Aorta (tissue), 5 donors: ENCODE measurements around the gene LRRD1. TPM values are rescaled to one million over a fixed set of nuclear protein-coding genes. Genes with fewer than 3 reads are reported as not detected.
"Not testable (repeated sequence)": the region's sequence is repeated elsewhere in the genome, so short reads cannot be mapped to it uniquely, and the experiment has no call there.

Experiments used
- ATAC-seq: fragments of 200-7000 bp; cut with Tn5 transposase; one replicate; pipeline ENCODE4 v1.9.1; 2022; ENCODE audit warnings: moderate library complexity; ENCODE audit not compliant: low FRiP score
- DNase-seq, 2 donors: peaks; one replicate each; pipeline ENCODE4 v3.0.0-alpha.2; 2020
- H3K27ac ChIP-seq, 2 donors: one replicate each; pipeline ENCODE4 v1.5.1; 2013; ENCODE audit warnings: low read length in 2 of 2, mild to moderate bottlenecking in 2 of 2, moderate library complexity in 2 of 2, control low read depth in 1 of 2, inconsistent platforms in 1 of 2, low read depth in 1 of 2
- H3K27me3 ChIP-seq, 2 donors: one replicate each; pipeline ENCODE4 v1.6.1; 2013; ENCODE audit warnings: control low read depth in 1 of 2, low read length in 1 of 2, mild to moderate bottlenecking in 1 of 2, moderate library complexity in 1 of 2; ENCODE audit not compliant: insufficient read depth in 2 of 2, control insufficient read depth in 1 of 2
- H3K36me3 ChIP-seq, 2 donors: one replicate each; pipeline ENCODE4 v1.6.1; 2013; ENCODE audit warnings: control low read depth in 1 of 2, low read length in 1 of 2, mild to moderate bottlenecking in 1 of 2; ENCODE audit not compliant: insufficient read depth in 2 of 2, control insufficient read depth in 1 of 2
- H3K4me1 ChIP-seq, 2 donors: one replicate each; pipeline ENCODE4 v1.6.1; 2013; ENCODE audit warnings: low read length in 2 of 2, control low read depth in 1 of 2, mild to moderate bottlenecking in 1 of 2, moderate library complexity in 1 of 2; ENCODE audit not compliant: insufficient read depth in 2 of 2, control insufficient read depth in 1 of 2
- H3K4me3 ChIP-seq, 2 donors: one replicate each; pipeline ENCODE4 v1.5.1; 2013; ENCODE audit warnings: low read length in 2 of 2, control low read depth in 1 of 2, mild to moderate bottlenecking in 1 of 2
- H3K9me3 ChIP-seq: one replicate; pipeline ENCODE4 v1.6.1; 2013; ENCODE audit warnings: mild to moderate bottlenecking, low read length; ENCODE audit not compliant: control insufficient read depth
- WGBS, 2 donors: extraction: QIAGEN DNeasy Blood & Tissue Kit; methylation state at CpG; one replicate each; pipeline ENCODE4 v1.1.7; 2013; 5-methylcytosine and 5-hydroxymethylcytosine counted together
- intact Hi-C, 2 donors: fragments of 100-400 bp; cut with DNase I; formaldehyde crosslinking; loops; one replicate each; pipeline versions ENCODE4 v1.14.2 to v1.15.0; 2022
- microRNA-seq, 2 donors: library from miRNA; unstranded; fragments of <30 nt; microRNA quantifications; one replicate each; pipeline ENCODE4 v1.2.0, GENCODE V29; 2020
- polyA plus RNA-seq, 2 donors: library from polyadenylated mRNA; stranded (reverse); fragments of 200-250 nt; gene quantifications; one replicate each; pipeline ENCODE4 v1.2.3, GENCODE V29; 2013
- total RNA-seq, 2 donors: library from RNA; stranded (reverse); fragmentation: NEBNext Ultra II Directional; extraction: Animal tissue kit (Norgen Biotek cat#: 25700); gene quantifications; one replicate each; pipeline ENCODE4 v1.2.1, GENCODE V29; 2021
- donor health status: healthy with polysubstance abuse.
- donor health status: Bipolar disorder and iron deficiency.
- donor health status: DM: no; HTN: no; CAD: no.
- donor health status: DM: no; HTN: no; CAD: no.
- donor health status: DM: yes; HTN: yes; CAD: no.

LRRD1 gene
- total and polyA plus RNA-seq, 4 donors: 0.51 TPM; not detected in 3

DNA sequence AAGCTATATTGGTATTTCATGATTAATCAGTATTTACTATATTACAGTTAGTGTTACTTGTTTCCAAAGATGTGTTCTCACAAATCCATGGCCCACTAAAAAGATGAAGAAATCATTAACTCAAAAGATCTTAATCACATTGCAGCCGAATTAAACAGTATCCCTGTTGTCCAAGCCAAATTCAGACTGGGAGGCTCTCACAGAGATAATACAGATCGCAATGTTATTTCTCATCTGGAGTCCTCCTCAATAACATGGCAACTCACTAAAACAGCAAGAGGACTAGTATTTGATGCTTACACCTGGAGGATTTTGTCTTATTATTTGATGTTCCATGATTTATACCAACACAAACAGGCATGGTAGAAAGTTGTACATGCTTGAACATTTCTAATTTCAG lies 68.1 kb downstream of the LRRD1 start:
- intact Hi-C loops: no loop called here
- ATAC-seq: no peak
- Histone ChIP-seq H3K4me1 (no peaks in the 10 kb centered on the region), H3K36me3 (peaks cover 0 to under 1% of the 10 kb centered on the region in 2 donors), H3K9me3 (no peaks in the 10 kb centered on the region), H3K27me3 (no peaks in the 10 kb centered on the region), H3K4me3 (no peak overlapping the region), H3K27ac (no peak overlapping the region)
- no peak for DNase-seq
- WGBS, 2 donors: 85 to 88% methylated on average over 2 of the region's 2 CpGs

DNA sequence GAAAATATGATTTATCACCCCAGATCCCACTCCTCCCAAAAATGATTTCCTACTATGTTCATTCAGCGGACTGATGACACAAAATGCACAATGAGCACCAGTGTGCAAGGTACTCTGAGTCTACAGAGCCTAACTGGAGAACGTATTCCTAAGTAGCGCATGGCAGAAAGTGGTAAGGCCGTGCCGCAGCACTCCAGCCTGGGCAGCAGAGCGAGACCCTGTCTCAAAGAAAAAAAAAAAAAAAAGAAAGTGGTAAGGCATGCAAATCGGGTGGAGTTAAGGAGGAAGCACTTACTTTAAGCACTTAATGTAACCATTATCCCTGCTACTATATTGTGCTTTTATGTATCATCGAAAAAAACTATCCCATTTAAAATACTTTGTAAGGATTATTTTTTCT lies 70.1 kb downstream of the LRRD1 start:
- no peak for DNase-seq
- no peaks in the 10 kb centered on the region for H3K4me1 ChIP-seq
- no peak for ATAC-seq
- no peak overlapping the region for H3K27ac ChIP-seq
- intact Hi-C loops: loop anchor here in 1 of 2 donors (10.0 kb wide), 1 partner anchor 116 kb away; no protein-coding TSS in a partner anchor
- no peaks in the 10 kb centered on the region for H3K9me3 ChIP-seq
- no peak overlapping the region for H3K4me3 ChIP-seq
- 92 to 97% methylated on average over 8 of the region's 8 CpGs for WGBS, 2 donors
- no peaks in the 10 kb centered on the region for H3K36me3 ChIP-seq
- no peaks in the 10 kb centered on the region for H3K27me3 ChIP-seq

GRCh38 chr7:92102862-92103261 lies 76.1 kb downstream of the LRRD1 start:
- not testable (repeated sequence) for ATAC-seq, H3K27me3 ChIP-seq

DNA sequence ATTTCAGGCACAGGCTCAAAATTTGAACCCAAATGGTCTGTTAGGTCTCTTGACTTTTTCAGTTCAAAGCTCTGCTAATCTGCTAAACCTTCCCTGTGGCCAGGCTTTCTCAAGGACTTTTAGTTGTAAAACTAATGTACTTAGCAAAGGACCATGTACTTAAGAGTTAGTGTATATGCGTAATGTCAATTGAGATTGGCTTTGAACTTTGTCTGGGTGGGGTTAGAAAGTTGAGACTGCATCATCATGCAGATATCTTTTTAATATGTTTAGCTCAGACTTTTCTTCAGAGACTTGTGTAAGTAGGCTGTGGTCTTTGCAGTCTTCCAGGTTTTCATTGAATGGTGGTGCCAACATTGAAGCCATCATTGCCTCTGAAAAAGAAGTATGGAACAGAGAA lies 78.4 kb downstream of the LRRD1 start:
- Histone ChIP-seq H3K4me3 (no peak overlapping the region), H3K36me3 (peaks cover 7 to 15% of the 10 kb centered on the region in 2 donors), H3K27me3 (no peaks in the 10 kb centered on the region), H3K27ac (no peak overlapping the region), H3K4me1 (no peaks in the 10 kb centered on the region), H3K9me3 (no peaks in the 10 kb centered on the region)
- ATAC-seq (no peak), DNase-seq (no peak)
- intact Hi-C loops: loop anchor here in 1 of 2 donors (10.0 kb wide), 1 partner anchor 124 kb away; no protein-coding TSS in a partner anchor
- 97 to 98% methylated on average over 1 of the region's 1 CpG for WGBS, 2 donors

More at GRCh38 chr7:92102862-92103261, 76.1 kb downstream of the LRRD1 start:
- 95 to 96% methylated on average over 5 of the region's 5 CpGs for WGBS, 2 donors
- not testable (repeated sequence) for DNase-seq, H3K4me1 ChIP-seq, H3K9me3 ChIP-seq, H3K4me3 ChIP-seq, H3K27ac ChIP-seq, H3K36me3 ChIP-seq
- intact Hi-C loops: loop anchor here in 1 of 2 donors (10.0 kb wide), 1 partner anchor 122 kb away; no protein-coding TSS in a partner anchor

GRCh38 chr7:92095380-92095779 lies 83.6 kb downstream of the LRRD1 start:
- ATAC-seq (no peak), DNase-seq (no peak)
- H3K36me3 ChIP-seq: peaks cover 9 to 17% of the 10 kb centered on the region in 2 donors
- no peaks in the 10 kb centered on the region for H3K9me3 ChIP-seq
- 50 to 60% methylated on average over 1 of the region's 1 CpG for WGBS, 2 donors
- H3K4me3 ChIP-seq: no peak overlapping the region
- H3K27ac ChIP-seq: peak overlapping the region in 1 of 2 donors; percentile 28
- intact Hi-C loops: no loop called here
- no peaks in the 10 kb centered on the region for H3K27me3 ChIP-seq
- H3K4me1 ChIP-seq: no peaks in the 10 kb centered on the region

Small RNA genes lying within 50 kb of the gene (microRNA-seq; reads per million reads assigned to microRNA genes)
- gene MIR1285-1: 0 reads per million in 2 donors

Other genes starting within 250 kb of the LRRD1 start
- gene AKAP9, start 238.3 kb downstream of the LRRD1 start, total RNA-seq: 10 to 100 TPM; 55.5 to 81.2 TPM
- 10 to 100 TPM; 13.8 to 21.7 TPM for gene AKAP9, start 238.3 kb downstream of the LRRD1 start, polyA plus RNA-seq
- gene CYP51A1, start 44.7 kb downstream of the LRRD1 start, total RNA-seq: 10 to 100 TPM; 30.7 to 38.4 TPM
- 10 to 100 TPM in 1 of 2 donors, 1 to 10 TPM in 1; 9.4 to 15.1 TPM for gene CYP51A1, start 44.7 kb downstream of the LRRD1 start, polyA plus RNA-seq
- 10 to 100 TPM; 36.3 to 65.2 TPM for gene KRIT1, start 66.8 kb upstream of the LRRD1 start, total RNA-seq
- gene KRIT1, start 66.8 kb upstream of the LRRD1 start, polyA plus RNA-seq: 10 to 100 TPM; 14.3 to 20.4 TPM
- gene ANKIB1, start 66.8 kb upstream of the LRRD1 start, total RNA-seq: 10 to 100 TPM; 71.0 to 75.1 TPM
- gene ANKIB1, start 66.8 kb upstream of the LRRD1 start, polyA plus RNA-seq: 10 to 100 TPM; 12.0 to 17.0 TPM